HEK293 (cell line): ENCODE results near the gene TFE3.

Experiments
- EGR2 ChIP-seq: fragments of 450-650 bp; formaldehyde crosslinking; IDR thresholded peaks from 2 replicates; pipeline ENCODE4 v1.5.1; 2016; ENCODE audit warnings: low read depth, missing biosample characterization, missing genetic modification characterization
- KLF9 ChIP-seq: fragments of 450-650 bp; formaldehyde crosslinking; IDR thresholded peaks from 2 replicates; pipeline ENCODE4 v1.5.1; 2016; ENCODE audit warnings: missing biosample characterization, missing genetic modification characterization, low read depth
- PRDM1 ChIP-seq: fragments of 450-650 bp; formaldehyde crosslinking; IDR thresholded peaks from 2 replicates; pipeline ENCODE4; 2016; ENCODE audit warnings: missing biosample characterization, missing genetic modification characterization
- REPIN1 ChIP-seq: fragments of 450-650 bp; formaldehyde crosslinking; IDR thresholded peaks from 2 replicates; pipeline ENCODE4 v1.5.1; 2017; ENCODE audit warnings: missing biosample characterization, missing genetic modification characterization, low read depth
- SP3 ChIP-seq: fragments of 450-650 bp; formaldehyde crosslinking; IDR thresholded peaks from 2 replicates; pipeline ENCODE4 v1.5.1; 2016; ENCODE audit warnings: missing biosample characterization, missing genetic modification characterization
- TRIM28 ChIP-seq: IDR thresholded peaks from 2 replicates; pipeline ENCODE4 v1.6.1; 2011; ENCODE audit warnings: low read length, control low read depth, borderline replicate concordance
- YY2 ChIP-seq: fragments of 450-650 bp; formaldehyde crosslinking; IDR thresholded peaks from 2 replicates; pipeline ENCODE4 v1.5.1; 2016; ENCODE audit warnings: missing biosample characterization, missing genetic modification characterization
- ZBTB6 ChIP-seq: fragments of 450-650 bp; formaldehyde crosslinking; IDR thresholded peaks from 2 replicates; pipeline ENCODE4 v1.5.1; 2017; ENCODE audit warnings: missing biosample characterization, missing genetic modification characterization
- ZBTB8A ChIP-seq: fragments of 450-650 bp; formaldehyde crosslinking; IDR thresholded peaks from 2 replicates; pipeline ENCODE4 v1.5.1; 2016; ENCODE audit warnings: missing biosample characterization, missing genetic modification characterization
- ZEB2 ChIP-seq: fragments of 450-650 bp; formaldehyde crosslinking; IDR thresholded peaks from 2 replicates; pipeline ENCODE4 v1.5.1; 2016; ENCODE audit warnings: missing biosample characterization, missing genetic modification characterization
- ZNF114 ChIP-seq: fragments of 450-650 bp; formaldehyde crosslinking; IDR thresholded peaks from 2 replicates; pipeline ENCODE4 v1.5.0; 2017; ENCODE audit warnings: missing biosample characterization, missing genetic modification characterization
- ZNF133 ChIP-seq: fragments of 450-650 bp; formaldehyde crosslinking; IDR thresholded peaks from 2 replicates; pipeline ENCODE4 v1.5.1; 2016; ENCODE audit warnings: missing biosample characterization, missing genetic modification characterization
- ZNF155 ChIP-seq: fragments of 450-650 bp; formaldehyde crosslinking; IDR thresholded peaks from 2 replicates; pipeline ENCODE4 v1.5.1; 2016; ENCODE audit warnings: missing biosample characterization, missing genetic modification characterization
- ZNF169 ChIP-seq: fragments of 450-650 bp; formaldehyde crosslinking; IDR thresholded peaks from 2 replicates; pipeline ENCODE4 v1.5.1; 2016; ENCODE audit warnings: missing biosample characterization, missing genetic modification characterization
- ZNF211 ChIP-seq: fragments of 450-650 bp; formaldehyde crosslinking; IDR thresholded peaks from 2 replicates; pipeline ENCODE4 v1.5.1; 2016; ENCODE audit warnings: low read depth, missing biosample characterization, missing genetic modification characterization
- ZNF221 ChIP-seq: fragments of 450-650 bp; formaldehyde crosslinking; IDR thresholded peaks from 2 replicates; pipeline ENCODE4 v1.5.1; 2017; ENCODE audit warnings: missing biosample characterization, missing genetic modification characterization, borderline replicate concordance
- ZNF266 ChIP-seq: fragments of 450-650 bp; formaldehyde crosslinking; IDR thresholded peaks from 2 replicates; pipeline ENCODE4 v1.5.1; 2016; ENCODE audit warnings: missing biosample characterization, missing genetic modification characterization, low read depth
- ZNF488 ChIP-seq: fragments of 450-650 bp; formaldehyde crosslinking; IDR thresholded peaks from 2 replicates; pipeline ENCODE4 v1.5.1; 2016; ENCODE audit warnings: missing biosample characterization, missing genetic modification characterization
- ZNF514 ChIP-seq: fragments of 450-650 bp; formaldehyde crosslinking; IDR thresholded peaks from 2 replicates; pipeline ENCODE4 v1.5.1; 2016; ENCODE audit warnings: missing biosample characterization, missing genetic modification characterization
- ZNF518A ChIP-seq: fragments of 450-650 bp; formaldehyde crosslinking; conservative IDR thresholded peaks from 2 replicates; pipeline ENCODE4 v1.5.1; 2016; ENCODE audit warnings: low read depth, missing biosample characterization, missing genetic modification characterization
- ZNF621 ChIP-seq: fragments of 450-650 bp; formaldehyde crosslinking; IDR thresholded peaks from 2 replicates; pipeline ENCODE4 v1.5.1; 2017; ENCODE audit warnings: missing biosample characterization, missing genetic modification characterization
- ZNF654 ChIP-seq: fragments of 450-650 bp; formaldehyde crosslinking; IDR thresholded peaks from 2 replicates; pipeline ENCODE4 v1.5.1; 2016; ENCODE audit warnings: low read depth, missing biosample characterization, missing genetic modification characterization
- ZNF707 ChIP-seq: fragments of 450-650 bp; formaldehyde crosslinking; IDR thresholded peaks from 2 replicates; pipeline ENCODE4 v1.5.1; 2016; ENCODE audit warnings: missing biosample characterization, missing genetic modification characterization
- ZNF830 ChIP-seq: fragments of 450-650 bp; IDR thresholded peaks from 2 replicates; pipeline ENCODE4 v1.5.0; 2018; ENCODE audit warnings: missing biosample characterization, missing genetic modification characterization, low read depth, mild to moderate bottlenecking, moderate library complexity
- ZNF837 ChIP-seq: fragments of 450-650 bp; formaldehyde crosslinking; IDR thresholded peaks from 2 replicates; pipeline ENCODE4 v1.5.1; 2016; ENCODE audit warnings: missing biosample characterization, missing genetic modification characterization
- ZSCAN30 ChIP-seq: fragments of 450-650 bp; IDR thresholded peaks from 2 replicates; pipeline ENCODE4 v1.5.1; 2018; ENCODE audit warnings: missing biosample characterization, mild to moderate bottlenecking, missing genetic modification characterization, moderate library complexity
- TF ChIP-seq, protein P1 (sequence below): fragments of 450-650 bp; IDR thresholded peaks from 2 replicates; pipeline ENCODE4 v1.5.1; 2018; ENCODE audit warnings: missing biosample characterization, missing genetic modification characterization
- TF ChIP-seq, protein P2 (sequence below): fragments of 450-650 bp; IDR thresholded peaks from 2 replicates; pipeline ENCODE4 v1.5.1; 2018; ENCODE audit warnings: missing biosample characterization, mild to moderate bottlenecking, missing genetic modification characterization
- TF ChIP-seq, protein P3 (sequence below): fragments of 450-650 bp; formaldehyde crosslinking; IDR thresholded peaks from 2 replicates; pipeline ENCODE4 v1.5.1; 2017; ENCODE audit warnings: missing biosample characterization, missing genetic modification characterization

Gene TFE3

GRCh38 chrX:49043220-49043986, at the start of gene TFE3 (continued):
- TF ChIP-seq, protein P1, sequence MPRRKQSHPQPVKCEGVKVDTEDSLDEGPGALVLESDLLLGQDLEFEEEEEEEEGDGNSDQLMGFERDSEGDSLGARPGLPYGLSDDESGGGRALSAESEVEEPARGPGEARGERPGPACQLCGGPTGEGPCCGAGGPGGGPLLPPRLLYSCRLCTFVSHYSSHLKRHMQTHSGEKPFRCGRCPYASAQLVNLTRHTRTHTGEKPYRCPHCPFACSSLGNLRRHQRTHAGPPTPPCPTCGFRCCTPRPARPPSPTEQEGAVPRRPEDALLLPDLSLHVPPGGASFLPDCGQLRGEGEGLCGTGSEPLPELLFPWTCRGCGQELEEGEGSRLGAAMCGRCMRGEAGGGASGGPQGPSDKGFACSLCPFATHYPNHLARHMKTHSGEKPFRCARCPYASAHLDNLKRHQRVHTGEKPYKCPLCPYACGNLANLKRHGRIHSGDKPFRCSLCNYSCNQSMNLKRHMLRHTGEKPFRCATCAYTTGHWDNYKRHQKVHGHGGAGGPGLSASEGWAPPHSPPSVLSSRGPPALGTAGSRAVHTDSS (tag by site-specific recombination) = no peak; the same call in 1 of the 2 replicates
- TF ChIP-seq ZSCAN30 (tag by site-specific recombination) (peak; percentile 34; the same call in 1 of the 2 replicates), ZNF155 (tag by site-specific recombination) (no peak), TRIM28 (no peak), ZNF169 (no peak), PRDM1 (tag by site-specific recombination) (no peak), YY2 (tag by site-specific recombination) (no peak), ZBTB8A (peak; percentile 75), ZNF221 (no peak), ZNF837 (tag by site-specific recombination) (no peak), ZNF114 (tag by site-specific recombination) (no peak), ZEB2 (peak; percentile 52; the same call in 1 of the 2 replicates), ZNF133 (tag by site-specific recombination) (no peak), ZNF707 (no peak), SP3 (tag by site-specific recombination) (peak; percentile 85), EGR2 (tag by site-specific recombination) (peak; percentile 80), ZNF488 (no peak), ZNF621 (no peak), REPIN1 (tag by site-specific recombination) (no peak), ZBTB6 (tag by site-specific recombination) (no peak), ZNF518A (no peak), ZNF654 (peak; percentile 82), ZNF514 (tag by site-specific recombination) (no peak), ZNF211 (tag by site-specific recombination) (no peak), ZNF830 (tag by site-specific recombination) (no peak), ZNF266 (tag by site-specific recombination) (no peak), KLF9 (peak; percentile 45; the same call in 1 of the 2 replicates)
- TF ChIP-seq, protein P2, sequence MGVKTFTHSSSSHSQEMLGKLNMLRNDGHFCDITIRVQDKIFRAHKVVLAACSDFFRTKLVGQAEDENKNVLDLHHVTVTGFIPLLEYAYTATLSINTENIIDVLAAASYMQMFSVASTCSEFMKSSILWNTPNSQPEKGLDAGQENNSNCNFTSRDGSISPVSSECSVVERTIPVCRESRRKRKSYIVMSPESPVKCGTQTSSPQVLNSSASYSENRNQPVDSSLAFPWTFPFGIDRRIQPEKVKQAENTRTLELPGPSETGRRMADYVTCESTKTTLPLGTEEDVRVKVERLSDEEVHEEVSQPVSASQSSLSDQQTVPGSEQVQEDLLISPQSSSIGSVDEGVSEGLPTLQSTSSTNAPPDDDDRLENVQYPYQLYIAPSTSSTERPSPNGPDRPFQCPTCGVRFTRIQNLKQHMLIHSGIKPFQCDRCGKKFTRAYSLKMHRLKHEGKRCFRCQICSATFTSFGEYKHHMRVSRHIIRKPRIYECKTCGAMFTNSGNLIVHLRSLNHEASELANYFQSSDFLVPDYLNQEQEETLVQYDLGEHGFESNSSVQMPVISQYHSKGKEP = no peak
- TF ChIP-seq, protein P3, sequence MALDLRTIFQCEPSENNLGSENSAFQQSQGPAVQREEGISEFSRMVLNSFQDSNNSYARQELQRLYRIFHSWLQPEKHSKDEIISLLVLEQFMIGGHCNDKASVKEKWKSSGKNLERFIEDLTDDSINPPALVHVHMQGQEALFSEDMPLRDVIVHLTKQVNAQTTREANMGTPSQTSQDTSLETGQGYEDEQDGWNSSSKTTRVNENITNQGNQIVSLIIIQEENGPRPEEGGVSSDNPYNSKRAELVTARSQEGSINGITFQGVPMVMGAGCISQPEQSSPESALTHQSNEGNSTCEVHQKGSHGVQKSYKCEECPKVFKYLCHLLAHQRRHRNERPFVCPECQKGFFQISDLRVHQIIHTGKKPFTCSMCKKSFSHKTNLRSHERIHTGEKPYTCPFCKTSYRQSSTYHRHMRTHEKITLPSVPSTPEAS = no peak
